Measurements from ENCODE around the gene SLC47A1. TPM values are rescaled to one million over a fixed set of nuclear protein-coding genes. Genes with fewer than 3 reads are reported as not detected.

The SLC47A1 gene
- total and polyA plus RNA-seq, 2 experiments from 2014 or later = 0.76 to 7.0 TPM

GRCh38 chr17:19561697-19562318, 28.2 kb downstream of the SLC47A1 start:
- TF ChIP-seq EZH2 (IDR thresholded peaks at IDR 0.05; ENCODE audit: insufficient read depth, poor library complexity, severe bottlenecking) (no peak), EZH2phosphoT487 (IDR thresholded peaks at IDR 0.05; ENCODE audit: insufficient read depth, low read depth) (no peak)
- H3K9ac ChIP-seq = no peak overlapping the region
- H3K27ac ChIP-seq = no peak overlapping the region
- no peaks in the 10 kb centered on the region for H3K9me2 ChIP-seq (ENCODE audit: insufficient read depth)
- no peak overlapping the region for H2AFZ ChIP-seq
- 63 to 67% methylated on average over 9 of the region's 9 CpGs for WGBS, 2 experiments (ENCODE audit: low coverage in 1 of 2, low lambda C conversion rate in 2 of 2, missing lambda C conversion rate in 2 of 2)
- in situ Hi-C loops (cut with MboI) = no loop called here
- H3K79me2 ChIP-seq (ENCODE audit: insufficient read depth) = no peaks in the 10 kb centered on the region
- no peaks in the 10 kb centered on the region for H4K20me1 ChIP-seq (ENCODE audit: insufficient read depth)
- no peak for DNase-seq
- no peak overlapping the region for H3K4me2 ChIP-seq (ENCODE audit: unreplicated experiment)
- no peaks in the 10 kb centered on the region for H3K4me1 ChIP-seq (ENCODE audit: insufficient read depth)
- H3K27me3 ChIP-seq (replicated peaks; ENCODE audit: insufficient read depth) = no peaks in the 10 kb centered on the region
- H3K36me3 ChIP-seq (ENCODE audit: low read depth) = no peaks in the 10 kb centered on the region
- H3F3A ChIP-seq (ENCODE audit: insufficient read depth) = no peaks in the 10 kb centered on the region
- no peaks in the 10 kb centered on the region for H3K9me3 ChIP-seq (ENCODE audit: low read depth)
- no peak overlapping the region for H3K4me3 ChIP-seq

GRCh38 chr17:19565817-19566575, 32.3 kb downstream of the SLC47A1 start:
- H3K9me3 ChIP-seq (ENCODE audit: low read depth) = no peaks in the 10 kb centered on the region
- no peak overlapping the region for H3K27ac ChIP-seq
- H2AFZ ChIP-seq = no peak overlapping the region
- 90 to 94% methylated on average over 12 to 15 of the region's 15 CpGs for WGBS, 2 experiments (ENCODE audit: low coverage in 1 of 2, low lambda C conversion rate in 2 of 2, missing lambda C conversion rate in 2 of 2)
- H3K4me3 ChIP-seq = no peak overlapping the region
- in situ Hi-C loops (cut with MboI) = no loop called here
- TF ChIP-seq EZH2phosphoT487 (IDR thresholded peaks at IDR 0.05; ENCODE audit: insufficient read depth, low read depth) (no peak), EZH2 (IDR thresholded peaks at IDR 0.05; ENCODE audit: insufficient read depth, poor library complexity, severe bottlenecking) (no peak)
- no peak for DNase-seq
- no peak overlapping the region for H3K9ac ChIP-seq
- H3K27me3 ChIP-seq (replicated peaks; ENCODE audit: insufficient read depth) = no peaks in the 10 kb centered on the region; the same call in 1 of the 2 replicates
- H3K36me3 ChIP-seq (ENCODE audit: low read depth) = no peaks in the 10 kb centered on the region
- no peaks in the 10 kb centered on the region for H4K20me1 ChIP-seq (ENCODE audit: insufficient read depth)
- H3K4me2 ChIP-seq (ENCODE audit: unreplicated experiment) = no peak overlapping the region
- H3K79me2 ChIP-seq (ENCODE audit: insufficient read depth) = no peaks in the 10 kb centered on the region
- H3K4me1 ChIP-seq (ENCODE audit: insufficient read depth) = no peaks in the 10 kb centered on the region
- H3F3A ChIP-seq (ENCODE audit: insufficient read depth) = no peaks in the 10 kb centered on the region
- H3K9me2 ChIP-seq (ENCODE audit: insufficient read depth) = no peaks in the 10 kb centered on the region

GRCh38 chr17:19567216-19568015, 33.8 kb downstream of the SLC47A1 start:
- Histone ChIP-seq H3K27me3 (replicated peaks; ENCODE audit: insufficient read depth) (peaks cover 3% of the 10 kb centered on the region; the same call in 1 of the 2 replicates), H4K20me1 (ENCODE audit: insufficient read depth) (no peaks in the 10 kb centered on the region), H3K9me3 (ENCODE audit: low read depth) (no peaks in the 10 kb centered on the region), H3K4me1 (ENCODE audit: insufficient read depth) (no peaks in the 10 kb centered on the region), H2AFZ (no peak overlapping the region), H3K36me3 (ENCODE audit: low read depth) (no peaks in the 10 kb centered on the region), H3K4me2 (ENCODE audit: unreplicated experiment) (no peak overlapping the region), H3K4me3 (no peak overlapping the region), H3K9ac (no peak overlapping the region), H3K79me2 (ENCODE audit: insufficient read depth) (no peaks in the 10 kb centered on the region), H3F3A (ENCODE audit: insufficient read depth) (no peaks in the 10 kb centered on the region), H3K9me2 (ENCODE audit: insufficient read depth) (no peaks in the 10 kb centered on the region), H3K27ac (no peak overlapping the region)
- in situ Hi-C loops (cut with MboI) = no loop called here
- TF ChIP-seq EZH2 (IDR thresholded peaks at IDR 0.05; ENCODE audit: insufficient read depth, poor library complexity, severe bottlenecking) (no peak), EZH2phosphoT487 (IDR thresholded peaks at IDR 0.05; ENCODE audit: insufficient read depth, low read depth) (no peak)
- no peak for DNase-seq
- WGBS, 2 experiments (ENCODE audit: low coverage in 1 of 2, low lambda C conversion rate in 2 of 2, missing lambda C conversion rate in 2 of 2) = 71 to 77% methylated on average over 20 to 23 of the region's 23 CpGs

DNA sequence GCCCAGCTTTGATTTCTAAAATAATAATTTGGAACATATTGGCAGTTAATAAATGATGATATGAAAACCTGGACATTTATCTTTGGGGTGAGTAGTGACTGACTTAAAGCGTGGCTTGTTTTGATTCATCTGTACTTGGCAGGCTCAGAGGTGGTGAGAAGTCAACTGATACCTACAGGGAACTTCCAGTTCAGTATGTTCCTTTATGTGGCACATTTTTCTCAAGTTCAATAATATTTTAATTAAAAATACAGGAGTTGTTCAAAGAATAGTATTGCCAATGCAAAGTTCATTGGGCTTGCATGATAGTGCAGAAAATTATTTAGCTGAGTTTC, 34.3 kb downstream of the SLC47A1 start:
- 84 to 88% methylated on average over 1 of the region's 1 CpG for WGBS, 2 experiments (ENCODE audit: low coverage in 1 of 2, low lambda C conversion rate in 2 of 2, missing lambda C conversion rate in 2 of 2)
- Histone ChIP-seq H3K4me2 (ENCODE audit: unreplicated experiment) (no peak overlapping the region), H3K4me1 (ENCODE audit: insufficient read depth) (no peaks in the 10 kb centered on the region), H3K9me2 (ENCODE audit: insufficient read depth) (no peaks in the 10 kb centered on the region), H3K27ac (no peak overlapping the region), H3K9me3 (ENCODE audit: low read depth) (no peaks in the 10 kb centered on the region), H4K20me1 (ENCODE audit: insufficient read depth) (no peaks in the 10 kb centered on the region), H3K27me3 (replicated peaks; ENCODE audit: insufficient read depth) (peaks cover 3% of the 10 kb centered on the region; the same call in 1 of the 2 replicates), H3K9ac (no peak overlapping the region), H3F3A (ENCODE audit: insufficient read depth) (no peaks in the 10 kb centered on the region), H3K79me2 (ENCODE audit: insufficient read depth) (no peaks in the 10 kb centered on the region), H3K36me3 (ENCODE audit: low read depth) (no peaks in the 10 kb centered on the region), H2AFZ (no peak overlapping the region), H3K4me3 (no peak overlapping the region)
- in situ Hi-C loops (cut with MboI) = no loop called here
- DNase-seq = no peak
- TF ChIP-seq EZH2 (IDR thresholded peaks at IDR 0.05; ENCODE audit: insufficient read depth, poor library complexity, severe bottlenecking) = no peak
- TF ChIP-seq EZH2phosphoT487 (IDR thresholded peaks at IDR 0.05; ENCODE audit: insufficient read depth, low read depth) = no peak

Data from GM23248 (cell line).